Peyer's patch (tissue), 4 donors: ENCODE measurements around the gene EPHB2. TPM values are rescaled to one million over a fixed set of nuclear protein-coding genes. Genes with fewer than 3 reads are reported as not detected.
"Not testable (repeated sequence)": the region's sequence is repeated elsewhere in the genome, so short reads cannot be mapped to it uniquely, and the experiment has no call there.

Experiments used
- DNase-seq, 3 donors: peaks; one replicate each; pipeline ENCODE4 v3.0.0-alpha.2; 2017 to 2019
- H3K27ac ChIP-seq, 4 donors: fragments of 200-600 bp; sonication (generic); one replicate each; pipeline ENCODE4 v1.5.1; 2016 to 2019
- H3K27me3 ChIP-seq, 2 donors: fragments of 200-600 bp; sonication (generic); one replicate each; pipeline ENCODE4 v1.5.1; 2019
- H3K36me3 ChIP-seq, 3 donors: fragments of 200-600 bp; sonication (generic); one replicate each; pipeline ENCODE4 v1.5.1; 2016 to 2019
- H3K4me1 ChIP-seq, 4 donors: fragments of 200-600 bp; sonication (generic); one replicate each; pipeline ENCODE4 v1.5.1; 2016 to 2019
- H3K4me3 ChIP-seq, 4 donors: fragments of 200-600 bp; sonication (generic); 1 replicate in 3 of 4; 2 replicates in 1 of 4; pipeline ENCODE4 v1.5.1; 2016 to 2019; ENCODE audit warnings: mild to moderate bottlenecking in 1 of 4
- H3K9me3 ChIP-seq, 4 donors: fragments of 200-600 bp; sonication (generic); one replicate each; pipeline ENCODE4 v1.5.1; 2016 to 2019; ENCODE audit warnings: mild to moderate bottlenecking in 1 of 4
- POLR2A ChIP-seq, 2 donors: fragments of 450-650 bp; IDR thresholded peaks; one replicate each; pipeline ENCODE4 v1.5.1; 2017; ENCODE audit warnings: antibody characterized with exemption in 2 of 2, mild to moderate bottlenecking in 2 of 2, moderate library complexity in 2 of 2
- total RNA-seq, 4 donors: library from RNA; depleted of rRNA; stranded (reverse); fragments of >200 nt; gene quantifications; one replicate each; pipeline ENCODE4 v1.1.0, GENCODE V29; 2016
- TF ChIP-seq, protein P1 (sequence below), 6 experiments: fragments of 450-650 bp in 4 of 6; fragments of 200-600 bp in 2 of 6; sonication (generic) in 1 of 6; IDR thresholded peaks; one replicate each; pipeline ENCODE4 v1.5.1; 2017 to 2019; ENCODE audit warnings: antibody characterized with exemption in 6 of 6, mild to moderate bottlenecking in 3 of 6, moderate library complexity in 1 of 6

The EPHB2 gene
- total RNA-seq, 4 donors from 2014 or later, result 24.5 to 71.0 (median 53.9) TPM

DNA sequence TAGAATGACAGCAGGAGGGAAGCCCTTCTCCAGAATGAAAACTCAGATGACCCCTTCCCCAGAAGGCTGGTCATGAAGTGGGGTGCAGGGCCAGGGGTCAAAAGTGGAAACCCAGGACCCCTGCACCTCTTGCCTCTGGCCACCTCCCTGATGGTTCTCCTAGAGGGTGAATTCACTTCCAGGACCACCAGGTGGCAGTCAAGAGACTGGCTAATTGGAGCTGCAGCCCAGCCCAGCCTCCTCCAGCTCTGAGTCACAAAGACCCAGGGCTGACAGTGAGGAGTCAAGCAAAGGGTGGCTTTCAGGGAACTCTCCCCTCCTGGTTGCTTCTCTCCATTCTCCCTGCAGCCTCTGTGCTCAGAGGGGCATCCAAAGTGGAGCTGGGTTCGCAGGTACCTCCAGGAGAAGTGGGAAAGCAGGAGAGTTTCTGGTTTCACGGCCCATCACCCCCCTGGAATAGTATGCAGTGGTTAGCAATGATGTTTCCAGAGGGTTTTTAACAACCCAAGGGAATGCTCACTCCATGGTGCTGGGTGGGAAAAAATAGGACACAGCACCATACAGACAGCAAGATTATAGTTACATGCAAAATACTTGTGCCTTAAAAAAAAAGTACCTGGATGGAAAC lies 6.1 kb upstream of the EPHB2 start:
- Histone ChIP-seq H3K27ac (peak overlapping the region in 1 of 4 donors; percentile 73), H3K4me3 (no peak overlapping the region), H3K9me3 (no peaks in the 10 kb centered on the region), H3K36me3 (no peaks in the 10 kb centered on the region), H3K4me1 (peaks cover 0 to 10% (median 0%) of the 10 kb centered on the region in 4 donors), H3K27me3 (no peaks in the 10 kb centered on the region)
- TF ChIP-seq, protein P1, sequence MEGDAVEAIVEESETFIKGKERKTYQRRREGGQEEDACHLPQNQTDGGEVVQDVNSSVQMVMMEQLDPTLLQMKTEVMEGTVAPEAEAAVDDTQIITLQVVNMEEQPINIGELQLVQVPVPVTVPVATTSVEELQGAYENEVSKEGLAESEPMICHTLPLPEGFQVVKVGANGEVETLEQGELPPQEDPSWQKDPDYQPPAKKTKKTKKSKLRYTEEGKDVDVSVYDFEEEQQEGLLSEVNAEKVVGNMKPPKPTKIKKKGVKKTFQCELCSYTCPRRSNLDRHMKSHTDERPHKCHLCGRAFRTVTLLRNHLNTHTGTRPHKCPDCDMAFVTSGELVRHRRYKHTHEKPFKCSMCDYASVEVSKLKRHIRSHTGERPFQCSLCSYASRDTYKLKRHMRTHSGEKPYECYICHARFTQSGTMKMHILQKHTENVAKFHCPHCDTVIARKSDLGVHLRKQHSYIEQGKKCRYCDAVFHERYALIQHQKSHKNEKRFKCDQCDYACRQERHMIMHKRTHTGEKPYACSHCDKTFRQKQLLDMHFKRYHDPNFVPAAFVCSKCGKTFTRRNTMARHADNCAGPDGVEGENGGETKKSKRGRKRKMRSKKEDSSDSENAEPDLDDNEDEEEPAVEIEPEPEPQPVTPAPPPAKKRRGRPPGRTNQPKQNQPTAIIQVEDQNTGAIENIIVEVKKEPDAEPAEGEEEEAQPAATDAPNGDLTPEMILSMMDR (IDR thresholded peaks at IDR 0.05), result peak; percentile 58 to 92 (median 87)
- TF ChIP-seq POLR2A (IDR thresholded peaks at IDR 0.05), result no peak
- peak; percentile 64 to 92 (median 76) for DNase-seq

DNA sequence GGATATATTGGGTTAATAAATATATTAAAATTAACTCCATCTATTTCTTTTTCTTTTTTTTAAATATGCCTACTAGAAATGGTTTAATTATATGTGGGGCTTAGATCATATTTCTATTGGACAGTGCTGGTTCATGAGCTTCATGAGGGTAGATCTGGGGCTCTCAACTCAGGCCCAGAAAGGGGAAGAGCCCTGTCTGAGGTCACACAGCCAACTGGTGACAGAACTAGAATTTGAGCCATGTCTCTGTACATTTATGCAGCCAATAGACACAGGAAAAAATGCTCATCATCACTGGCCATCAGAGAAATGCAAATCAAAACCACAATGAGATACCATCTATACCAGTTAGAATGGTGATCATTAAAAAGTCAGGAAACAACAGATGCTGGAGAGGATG lies 5.1 kb upstream of the EPHB2 start:
- Histone ChIP-seq H3K27me3 (no peaks in the 10 kb centered on the region), H3K36me3 (no peaks in the 10 kb centered on the region), H3K4me3 (no peak overlapping the region), H3K27ac (no peak overlapping the region), H3K4me1 (peaks cover 0 to 19% (median 0%) of the 10 kb centered on the region in 4 donors), H3K9me3 (no peaks in the 10 kb centered on the region)
- DNase-seq, result no peak
- TF ChIP-seq, protein P1 (IDR thresholded peaks at IDR 0.05), result no peak
- TF ChIP-seq POLR2A (IDR thresholded peaks at IDR 0.05), result no peak

DNA sequence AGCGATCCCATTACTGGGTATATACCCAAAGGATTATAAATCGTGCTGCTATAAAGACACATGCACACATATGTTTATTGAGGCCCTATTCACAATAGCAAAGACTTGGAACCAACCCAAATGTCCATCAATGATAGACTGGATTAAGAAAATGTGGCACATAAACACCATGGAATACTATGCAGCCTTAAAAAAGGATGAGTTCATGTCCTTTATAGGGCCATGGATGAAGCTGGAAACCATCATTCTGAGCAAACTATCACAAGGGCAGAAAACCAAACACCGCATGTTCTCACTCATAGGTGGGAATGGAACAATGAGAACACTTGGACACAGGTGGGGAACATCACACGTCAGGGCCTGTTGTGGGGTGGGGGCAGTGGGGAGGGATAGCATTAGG lies 4.5 kb upstream of the EPHB2 start:
- peaks cover 0 to 19% (median under 1%) of the 10 kb centered on the region in 4 donors for H3K4me1 ChIP-seq
- not testable (repeated sequence) for H3K27ac ChIP-seq, DNase-seq, H3K4me3 ChIP-seq, H3K36me3 ChIP-seq, H3K27me3 ChIP-seq, H3K9me3 ChIP-seq

DNA sequence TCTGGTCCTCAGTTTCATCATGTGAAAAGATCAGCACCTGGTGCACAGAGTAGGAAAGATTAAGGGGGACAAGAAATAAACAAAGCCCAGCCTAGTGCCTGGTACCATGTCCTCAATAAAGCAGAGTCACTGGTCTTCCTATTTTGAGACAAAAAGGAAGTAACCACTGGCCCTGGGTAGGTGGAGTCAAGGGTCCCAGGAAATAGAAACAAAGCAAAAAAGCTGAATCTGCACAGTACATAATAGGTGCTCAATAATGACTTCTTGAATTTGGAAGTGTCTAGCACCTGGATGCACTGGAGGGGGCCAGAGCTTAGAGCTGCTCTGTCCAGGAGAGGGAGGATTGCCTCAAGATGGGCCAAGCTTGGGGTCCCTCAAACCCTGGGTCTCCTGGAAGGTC lies 1.9 kb upstream of the EPHB2 start:
- H3K27me3 ChIP-seq, result no peaks in the 10 kb centered on the region
- TF ChIP-seq, protein P1 (IDR thresholded peaks at IDR 0.05), result no peak
- no peak for TF ChIP-seq POLR2A (IDR thresholded peaks at IDR 0.05)
- H3K4me3 ChIP-seq, result no peak overlapping the region
- no peaks in the 10 kb centered on the region for H3K9me3 ChIP-seq
- no peak overlapping the region for H3K27ac ChIP-seq
- no peaks in the 10 kb centered on the region for H3K36me3 ChIP-seq
- H3K4me1 ChIP-seq, result peaks cover 0 to 28% (median 8%) of the 10 kb centered on the region in 4 donors
- DNase-seq, result no peak

DNA sequence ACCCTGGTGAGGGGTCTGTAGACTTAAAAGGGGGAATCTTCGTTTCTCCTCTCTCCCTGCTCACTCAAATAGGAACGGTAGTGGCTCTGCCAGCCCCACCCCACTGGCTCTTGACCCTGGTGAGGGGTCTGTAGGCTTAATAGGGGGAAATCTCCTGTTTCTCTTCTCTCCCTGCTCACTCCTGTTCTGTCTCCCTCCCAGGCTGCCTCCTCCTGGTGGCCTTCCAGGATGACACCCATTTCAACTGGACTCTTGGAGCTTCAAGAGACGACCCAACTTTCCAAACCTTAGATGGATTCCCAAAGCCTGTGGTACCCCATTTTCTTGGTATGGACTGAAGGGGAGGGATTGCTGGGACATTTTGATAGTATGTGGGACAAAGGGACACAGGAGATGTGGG lies 1.4 kb upstream of the EPHB2 start:
- peaks cover 0 to 32% (median 8%) of the 10 kb centered on the region in 4 donors for H3K4me1 ChIP-seq
- TF ChIP-seq, protein P1 (IDR thresholded peaks at IDR 0.05), result peak in 3 of 6 experiments; percentile 16 to 33 (median 22)
- no peak for TF ChIP-seq POLR2A (IDR thresholded peaks at IDR 0.05)
- no peaks in the 10 kb centered on the region for H3K27me3 ChIP-seq

DNA sequence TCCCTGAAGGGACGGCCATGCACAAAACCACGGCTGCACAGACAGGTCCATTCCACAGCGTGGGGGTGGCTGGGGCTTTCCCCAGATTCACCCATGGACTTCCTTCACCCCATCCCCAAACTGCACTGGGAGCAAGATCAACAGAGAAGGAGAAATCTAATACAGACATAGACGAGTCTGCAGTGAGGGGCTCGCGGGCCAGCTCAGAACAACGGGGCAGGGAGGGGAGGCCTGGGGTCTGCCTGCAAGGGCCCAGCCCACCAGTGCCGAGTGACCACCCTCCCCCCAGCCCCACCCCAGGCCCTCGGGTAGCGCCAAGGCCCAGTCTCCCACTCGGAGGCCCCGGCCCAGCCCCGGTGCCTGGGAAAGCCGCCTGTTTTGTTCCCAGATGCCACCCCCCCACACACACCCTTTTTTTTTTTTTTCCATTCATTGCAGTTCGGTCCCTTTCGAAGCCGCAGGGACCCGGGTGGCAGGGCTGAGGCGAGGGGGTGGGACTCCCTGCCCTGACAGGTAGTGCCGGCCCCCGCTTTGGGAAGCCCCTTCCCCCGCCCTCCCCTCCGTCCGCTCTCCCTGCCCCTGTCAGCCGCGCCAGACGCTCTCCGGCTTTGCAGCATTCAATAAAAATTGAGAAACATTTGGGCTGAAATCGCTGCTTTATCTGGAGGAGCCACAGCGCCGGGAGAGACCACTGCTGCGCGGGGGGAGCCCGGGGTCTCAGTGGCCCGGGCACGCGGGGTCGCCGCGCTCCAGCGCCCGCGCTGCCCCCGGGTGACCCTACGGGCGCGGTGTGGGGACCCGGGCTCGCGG lies 543 bp upstream of the EPHB2 start:
- Histone ChIP-seq H3K36me3 (no peaks in the 10 kb centered on the region), H3K27me3 (no peaks in the 10 kb centered on the region), H3K9me3 (no peaks in the 10 kb centered on the region), H3K4me3 (peak overlapping the region; percentile 24 to 70 (median 54)), H3K4me1 (peaks cover 0 to 33% (median 8%) of the 10 kb centered on the region in 4 donors), H3K27ac (peak overlapping the region in 2 of 4 donors; percentile 31 to 61)
- DNase-seq, result peak in 2 of 3 donors; percentile 62 to 71
- TF ChIP-seq, protein P1 (IDR thresholded peaks at IDR 0.05), result no peak
- no peak for TF ChIP-seq POLR2A (IDR thresholded peaks at IDR 0.05)

More for the DNA sequence above, 1.4 kb upstream of the EPHB2 start:
- no peak overlapping the region for H3K27ac ChIP-seq
- no peaks in the 10 kb centered on the region for H3K36me3 ChIP-seq
- no peak for DNase-seq
- no peaks in the 10 kb centered on the region for H3K9me3 ChIP-seq
- H3K4me3 ChIP-seq, result no peak overlapping the region
